A673 (cell line): ENCODE data around the gene LAMP2. TPM values are rescaled to one million over a fixed set of nuclear protein-coding genes. Genes with fewer than 3 reads are reported as not detected.

Experiments used
- BruUV-seq: library from RNA; stranded (reverse); fragments of 400-500 nt; replicated peaks from 2 replicates; lab custom pipeline; 2021; lab: Mats Ljungman, UMichigan
- CTCF ChIA-PET: fragments of 300-600 bp; sonication (Branson Sonifier 250); formaldehyde crosslinking; loops from one replicate; lab custom pipeline; 2022; ENCODE audit warnings: antibody characterized with exemption; lab: Charles Lee
- POLR2A ChIA-PET: fragments of 300-600 bp; sonication (Branson Sonifier 250); formaldehyde crosslinking; loops from one replicate; lab custom pipeline; 2022; ENCODE audit warnings: antibody characterized with exemption; ENCODE audit not compliant: low non-redundant PET; lab: Charles Lee
- DNase-seq: peaks from one replicate; pipeline ENCODE4 v3.0.0-alpha.2; 2015; ENCODE audit warnings: low spot score
- H3K27ac ChIP-seq: fragments of 200-600 bp; sonication (generic); 2 replicates; pipeline ENCODE4 v1.5.1; 2016; ENCODE audit warnings: mixed run types, low read depth, mild to moderate bottlenecking, mixed read lengths, antibody characterized with exemption, low read length; ENCODE audit not compliant: poor library complexity, severe bottlenecking
- H3K27me3 ChIP-seq: fragments of 200-600 bp; sonication (generic); replicated peaks from 2 replicates; pipeline ENCODE4 v1.6.1; 2017; ENCODE audit warnings: mixed run types, low read depth, mild to moderate bottlenecking, mixed read lengths, antibody characterized with exemption, low read length; ENCODE audit not compliant: insufficient read depth, poor library complexity
- H3K36me3 ChIP-seq: fragments of 200-600 bp; sonication (generic); 2 replicates; pipeline ENCODE4 v1.6.1; 2016; ENCODE audit warnings: mixed run types, mild to moderate bottlenecking, mixed read lengths, antibody characterized with exemption, low read length; ENCODE audit not compliant: insufficient read depth, poor library complexity, severe bottlenecking
- H3K4me1 ChIP-seq: fragments of 200-600 bp; sonication (generic); 2 replicates; pipeline ENCODE4 v1.6.1; 2017; ENCODE audit warnings: mixed run types, mild to moderate bottlenecking, mixed read lengths, antibody characterized with exemption, low read length; ENCODE audit not compliant: insufficient read depth, poor library complexity, severe bottlenecking
- H3K4me3 ChIP-seq: fragments of 200-600 bp; sonication (generic); 2 replicates; pipeline ENCODE4 v1.5.1; 2016; ENCODE audit warnings: low read depth, mixed run types, mild to moderate bottlenecking, mixed read lengths, low read length; ENCODE audit not compliant: poor library complexity, severe bottlenecking
- H3K9me3 ChIP-seq: fragments of 200-600 bp; sonication (generic); 2 replicates; pipeline ENCODE4 v1.6.1; 2016; ENCODE audit warnings: mixed run types, low read depth, mild to moderate bottlenecking, mixed read lengths, antibody characterized with exemption, low read length; ENCODE audit not compliant: poor library complexity, severe bottlenecking
- EZH2 ChIP-seq: fragments of 200-600 bp; sonication (generic); IDR thresholded peaks from 2 replicates; pipeline ENCODE4 v1.6.1; 2017; ENCODE audit warnings: borderline replicate concordance, low read depth, mild to moderate bottlenecking, mixed read lengths, antibody characterized with exemption, low read length; ENCODE audit not compliant: poor library complexity, severe bottlenecking
- intact Hi-C: fragments of 100-400 bp; cut with micrococcal nuclease; formaldehyde crosslinking; loops from one replicate; pipeline ENCODE4 v1.10.0; 2022; ENCODE audit not compliant: unreplicated experiment
- total RNA-seq: library from RNA; stranded (reverse); gene quantifications from 2 replicates; pipeline ENCODE4 v1.2.3, GENCODE V29; 2021
- TF ChIP-seq, protein P1 (sequence below): fragments of 300-800, 200-600 bp; sonication (generic); conservative IDR thresholded peaks from 2 replicates; pipeline ENCODE4 v1.5.1; 2017; ENCODE audit warnings: low read depth, mild to moderate bottlenecking, antibody characterized with exemption, low read length, moderate library complexity, mixed read lengths

Gene LAMP2
- total RNA-seq, 1 experiment from 2014 or later = 61.0 TPM

DNA sequence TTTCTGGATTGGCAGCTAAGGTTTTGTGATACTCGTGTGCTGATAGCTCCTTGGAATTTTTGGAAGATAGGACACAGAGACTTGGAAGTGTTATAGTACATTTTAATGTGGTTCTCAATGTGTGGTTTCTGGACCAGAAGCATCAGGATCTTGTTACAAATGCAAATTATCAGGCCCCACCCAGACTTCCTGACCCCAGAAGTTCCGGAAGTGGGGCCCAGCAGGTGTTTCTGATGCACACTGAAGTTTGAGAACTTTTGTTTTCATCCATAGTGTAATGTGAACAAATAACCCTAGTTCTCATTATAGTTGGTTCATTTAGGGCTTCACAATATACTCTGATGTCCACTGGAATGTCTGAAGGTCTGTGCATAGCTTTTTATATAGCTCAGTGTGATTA is 49.6 kb downstream of the LAMP2 start:
- peak; percentile 35 for DNase-seq
- no peak overlapping the region for H3K27ac ChIP-seq
- no peaks in the 10 kb centered on the region for H3K4me1 ChIP-seq
- ChIA-PET CTCF (no interaction called here), POLR2A (interaction anchor here (0.6 kb wide), 1 partner anchor 104 kb away, joined by 5 read pairs; no protein-coding TSS in a partner anchor)
- H3K27me3 ChIP-seq = no peaks in the 10 kb centered on the region
- no peaks in the 10 kb centered on the region for H3K36me3 ChIP-seq
- no peak overlapping the region for H3K4me3 ChIP-seq
- TF ChIP-seq, protein P1, sequence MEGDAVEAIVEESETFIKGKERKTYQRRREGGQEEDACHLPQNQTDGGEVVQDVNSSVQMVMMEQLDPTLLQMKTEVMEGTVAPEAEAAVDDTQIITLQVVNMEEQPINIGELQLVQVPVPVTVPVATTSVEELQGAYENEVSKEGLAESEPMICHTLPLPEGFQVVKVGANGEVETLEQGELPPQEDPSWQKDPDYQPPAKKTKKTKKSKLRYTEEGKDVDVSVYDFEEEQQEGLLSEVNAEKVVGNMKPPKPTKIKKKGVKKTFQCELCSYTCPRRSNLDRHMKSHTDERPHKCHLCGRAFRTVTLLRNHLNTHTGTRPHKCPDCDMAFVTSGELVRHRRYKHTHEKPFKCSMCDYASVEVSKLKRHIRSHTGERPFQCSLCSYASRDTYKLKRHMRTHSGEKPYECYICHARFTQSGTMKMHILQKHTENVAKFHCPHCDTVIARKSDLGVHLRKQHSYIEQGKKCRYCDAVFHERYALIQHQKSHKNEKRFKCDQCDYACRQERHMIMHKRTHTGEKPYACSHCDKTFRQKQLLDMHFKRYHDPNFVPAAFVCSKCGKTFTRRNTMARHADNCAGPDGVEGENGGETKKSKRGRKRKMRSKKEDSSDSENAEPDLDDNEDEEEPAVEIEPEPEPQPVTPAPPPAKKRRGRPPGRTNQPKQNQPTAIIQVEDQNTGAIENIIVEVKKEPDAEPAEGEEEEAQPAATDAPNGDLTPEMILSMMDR = no peak
- no peak for TF ChIP-seq EZH2
- intact Hi-C loops = no loop called here
- no peaks in the 10 kb centered on the region for H3K9me3 ChIP-seq
- no TSS peak for BruUV-seq

DNA sequence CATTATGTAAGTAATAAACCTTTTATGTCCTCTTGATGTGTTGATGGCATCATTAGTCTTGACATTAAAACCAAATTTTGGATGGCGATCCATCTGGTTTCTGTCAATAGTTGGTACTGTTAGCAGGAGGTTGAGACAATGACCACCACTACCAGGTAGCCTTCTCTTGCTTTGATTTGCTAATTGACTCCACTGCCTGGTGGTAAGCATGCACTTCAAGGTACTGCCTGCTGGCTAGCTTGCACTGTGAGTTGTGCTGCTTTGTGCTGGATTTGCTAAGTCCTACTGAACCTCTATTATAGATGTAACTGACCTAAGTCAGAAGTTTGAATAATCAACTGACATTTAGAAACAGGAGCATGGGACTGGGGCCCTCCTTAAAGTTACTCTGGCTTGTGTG is 60.9 kb downstream of the LAMP2 start:
- intact Hi-C loops = no loop called here
- Histone ChIP-seq H3K27me3 (no peaks in the 10 kb centered on the region), H3K4me1 (no peaks in the 10 kb centered on the region), H3K36me3 (no peaks in the 10 kb centered on the region), H3K9me3 (no peaks in the 10 kb centered on the region), H3K4me3 (no peak overlapping the region), H3K27ac (no peak overlapping the region)
- ChIA-PET CTCF (no interaction called here), POLR2A (no interaction called here)
- no peak for DNase-seq
- TF ChIP-seq, protein P1 = no peak
- TF ChIP-seq EZH2 = no peak
- no TSS peak for BruUV-seq

DNA sequence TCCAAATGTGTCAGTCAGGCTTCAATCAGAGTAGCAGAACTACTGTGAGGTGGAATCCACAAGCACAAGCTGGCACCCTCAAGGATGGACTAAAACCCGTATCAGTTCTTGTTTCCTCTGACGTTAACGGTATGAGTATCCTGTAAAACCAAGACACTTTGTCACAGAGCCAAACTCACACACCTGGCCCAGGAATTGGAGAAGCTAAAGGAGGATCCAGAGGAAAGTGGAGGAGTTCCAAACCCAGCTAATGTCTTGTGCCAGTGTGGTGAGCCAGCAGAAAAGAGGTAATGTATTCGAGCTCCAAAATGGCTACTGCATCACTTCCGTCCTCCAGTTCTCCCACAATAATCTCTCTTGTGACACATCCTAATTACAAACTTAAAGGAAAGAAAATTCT is 62.5 kb downstream of the LAMP2 start:
- intact Hi-C loops = no loop called here
- Histone ChIP-seq H3K4me3 (no peak overlapping the region), H3K4me1 (no peaks in the 10 kb centered on the region), H3K27ac (no peak overlapping the region), H3K36me3 (no peaks in the 10 kb centered on the region), H3K27me3 (no peaks in the 10 kb centered on the region), H3K9me3 (no peaks in the 10 kb centered on the region)
- BruUV-seq = no TSS peak
- CTCF ChIA-PET = no interaction called here
- POLR2A ChIA-PET = no interaction called here
- TF ChIP-seq EZH2 = no peak
- TF ChIP-seq, protein P1 = no peak
- DNase-seq = no peak
